Gastroesophageal sphincter (tissue), 4 donors: ENCODE data around the gene VTI1A. TPM values are rescaled to one million over a fixed set of nuclear protein-coding genes. Genes with fewer than 3 reads are reported as not detected.

Experiments used
- ATAC-seq: fragments of 150-250 bp; one replicate; pipeline ENCODE4 v1.9.1; 2016; ENCODE audit warnings: mild to moderate bottlenecking, moderate library complexity
- H3K27ac ChIP-seq, 4 donors: fragments of 200-600 bp; sonication (generic) in 3 of 4; 1 replicate in 3 of 4; 2 replicates in 1 of 4; pipeline ENCODE4 v1.5.1; 2016 to 2019
- H3K27me3 ChIP-seq: fragments of 200-600 bp; sonication (generic); one replicate; pipeline ENCODE4 v1.5.1; 2019
- H3K36me3 ChIP-seq, 2 donors: fragments of 200-600 bp; sonication (generic); one replicate each; pipeline ENCODE4 v1.5.1; 2019; ENCODE audit warnings: control low read depth in 1 of 2
- H3K4me1 ChIP-seq, 3 donors: fragments of 200-600 bp; sonication (generic); 1 replicate in 2 of 3; 2 replicates in 1 of 3; pipeline ENCODE4 v1.5.1; 2016 to 2019; ENCODE audit warnings: control low read depth in 2 of 3
- H3K4me3 ChIP-seq, 2 donors: fragments of 200-600 bp; sonication (generic); one replicate each; pipeline ENCODE4 v1.5.1; 2019; ENCODE audit warnings: mild to moderate bottlenecking in 1 of 2, moderate library complexity in 1 of 2
- H3K9me3 ChIP-seq, 3 donors: fragments of 200-600 bp; sonication (generic); one replicate each; pipeline ENCODE4 v1.5.1; 2017 to 2019; ENCODE audit warnings: control low read depth in 2 of 3
- CTCF ChIP-seq, 4 experiments: fragments of 200-600 bp in 2 of 4; fragments of 450-650 bp in 2 of 4; sonication (generic) in 1 of 4; IDR thresholded peaks; one replicate each; pipeline ENCODE4 v1.5.1; 2017 to 2019; ENCODE audit warnings: antibody characterized with exemption in 4 of 4, mild to moderate bottlenecking in 2 of 4, moderate library complexity in 2 of 4
- EP300 ChIP-seq: sonication (generic); formaldehyde crosslinking; IDR thresholded peaks from one replicate; pipeline ENCODE4 v1.6.1; 2017; ENCODE audit warnings: antibody characterized with exemption, mild to moderate bottlenecking
- POLR2A ChIP-seq, 2 donors: fragments of 450-650 bp; IDR thresholded peaks; one replicate each; pipeline ENCODE4 v1.6.1; 2017; ENCODE audit warnings: antibody characterized with exemption in 2 of 2, mild to moderate bottlenecking in 2 of 2, moderate library complexity in 1 of 2
- POLR2AphosphoS5 ChIP-seq: sonication (generic); formaldehyde crosslinking; IDR thresholded peaks from one replicate; pipeline ENCODE4 v1.6.1; 2017; ENCODE audit warnings: antibody characterized with exemption
- WGBS, 2 donors: methylation state at CpG; one replicate each; pipeline ENCODE4 v1.1.5; 2018; ENCODE audit warnings: low coverage in 1 of 2; 5-methylcytosine and 5-hydroxymethylcytosine counted together
- total RNA-seq, 4 donors: library from RNA; depleted of rRNA; stranded (reverse); fragments of >200 nt; gene quantifications; one replicate each; pipeline ENCODE4 v1.1.0, GENCODE V29; 2016

VTI1A gene
- total RNA-seq, 4 donors from 2014 or later, result 19.6 to 81.9 (median 43.1) TPM

DNA sequence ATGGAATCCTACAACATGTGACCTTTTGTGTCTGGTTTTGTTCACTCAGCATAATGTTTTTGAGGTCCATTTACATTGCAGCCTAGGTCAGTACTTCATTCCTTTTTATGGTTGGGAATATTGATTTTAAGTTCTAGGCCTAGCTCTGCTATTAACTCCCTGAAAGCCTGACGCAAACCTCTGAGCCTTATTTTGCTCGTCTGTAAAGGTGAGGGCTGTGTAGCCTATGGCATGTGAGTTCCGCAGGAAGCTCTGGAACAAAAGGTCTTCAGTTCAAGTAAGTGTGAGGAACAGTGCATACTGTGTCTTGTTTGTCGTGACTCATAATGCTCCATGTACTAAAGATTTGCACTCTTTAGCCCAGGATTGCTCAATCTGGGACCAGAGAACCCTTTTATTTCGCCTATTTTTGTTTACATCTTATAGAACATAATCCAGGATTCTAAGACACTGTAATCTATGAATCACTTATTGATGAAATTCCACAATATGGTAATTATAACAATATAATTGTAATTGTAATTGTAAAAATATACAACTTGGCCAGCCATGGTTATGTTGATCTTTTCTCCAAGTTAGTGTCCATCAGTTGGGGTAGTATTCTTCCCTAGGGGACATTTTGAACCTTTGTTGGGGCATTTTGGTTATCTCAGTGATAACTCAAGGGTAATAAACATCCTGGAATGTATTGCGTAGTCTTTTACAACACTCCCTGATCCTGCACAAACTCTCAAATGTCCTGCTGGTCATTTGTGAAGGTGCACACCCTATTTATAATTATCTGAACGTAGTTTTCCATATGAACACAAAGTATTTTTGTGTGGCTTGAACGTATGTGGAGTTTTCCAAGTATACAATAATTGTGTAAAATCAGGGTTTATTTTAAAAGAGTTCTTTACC, 184.7 kb downstream of the VTI1A start:
- no peaks in the 10 kb centered on the region for H3K27me3 ChIP-seq
- ATAC-seq, result no peak
- no peak overlapping the region for H3K4me3 ChIP-seq
- no peak for TF ChIP-seq POLR2AphosphoS5
- H3K36me3 ChIP-seq, result no peaks in the 10 kb centered on the region
- WGBS, 2 donors, result 92 to 94% methylated on average over 5 to 7 of the region's 8 CpGs
- no peaks in the 10 kb centered on the region for H3K9me3 ChIP-seq
- no peaks in the 10 kb centered on the region for H3K4me1 ChIP-seq
- no peak overlapping the region for H3K27ac ChIP-seq

- 62 to 75% methylated on average over 4 to 5 of the region's 5 CpGs for WGBS, 2 donors
- no peak for ATAC-seq
- no peaks in the 10 kb centered on the region for H3K4me1 ChIP-seq
- TF ChIP-seq CTCF (IDR thresholded peaks at IDR 0.05), result no peak
- no peak for TF ChIP-seq EP300
- TF ChIP-seq POLR2AphosphoS5, result no peak
- H3K9me3 ChIP-seq, result no peaks in the 10 kb centered on the region
- no peaks in the 10 kb centered on the region for H3K36me3 ChIP-seq
- no peak overlapping the region for H3K27ac ChIP-seq
- H3K27me3 ChIP-seq, result no peaks in the 10 kb centered on the region
- no peak overlapping the region for H3K4me3 ChIP-seq
Measured at GRCh38 chr10:112634096-112634830, 187.2 kb downstream of the VTI1A start.

DNA sequence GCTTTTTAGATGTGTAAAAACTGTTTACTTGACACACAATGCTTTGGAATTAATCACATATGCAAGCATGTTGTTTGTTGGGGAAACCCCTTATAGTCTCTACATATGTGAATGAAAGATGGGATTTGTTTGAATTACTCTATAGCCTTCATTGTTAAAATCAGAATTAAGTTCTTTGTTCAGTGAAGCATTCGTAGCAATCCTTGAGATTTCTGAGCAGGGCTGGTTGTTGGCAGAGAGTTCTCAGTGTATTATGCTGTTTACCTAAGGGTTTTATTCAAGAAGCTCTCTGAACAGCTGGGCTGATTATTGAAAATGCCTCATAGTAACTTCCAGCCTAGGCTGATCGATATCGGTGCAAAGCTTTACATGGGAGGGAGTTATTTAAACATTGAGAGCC, 190.9 kb downstream of the VTI1A start:
- Histone ChIP-seq H3K27me3 (no peaks in the 10 kb centered on the region), H3K4me3 (no peak overlapping the region), H3K36me3 (no peaks in the 10 kb centered on the region), H3K9me3 (no peaks in the 10 kb centered on the region), H3K4me1 (no peaks in the 10 kb centered on the region), H3K27ac (no peak overlapping the region)
- WGBS, 2 donors, result 66 to 72% methylated on average over 3 of the region's 3 CpGs
- TF ChIP-seq EP300, result no peak
- TF ChIP-seq POLR2A (IDR thresholded peaks at IDR 0.05), result no peak
- no peak for TF ChIP-seq CTCF (IDR thresholded peaks at IDR 0.05)
- no peak for TF ChIP-seq POLR2AphosphoS5
- no peak for ATAC-seq

DNA sequence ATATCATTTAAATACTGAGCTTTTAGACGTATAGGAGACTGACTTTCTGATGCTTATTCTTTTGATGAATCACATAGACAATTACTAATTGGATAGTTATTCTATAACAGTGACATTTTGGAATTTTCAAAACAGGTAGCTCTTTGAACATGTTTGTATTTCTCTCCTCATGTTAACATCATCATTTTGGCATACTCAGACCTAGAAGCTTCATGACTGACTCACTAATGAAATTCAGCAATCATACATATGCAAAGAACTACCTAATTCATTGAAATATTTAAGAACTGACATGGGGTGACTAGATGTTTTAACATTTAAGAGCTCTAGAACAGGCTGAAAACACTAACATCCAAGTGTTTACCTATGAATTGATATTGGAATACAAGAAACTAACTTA, 192.3 kb downstream of the VTI1A start:
- TF ChIP-seq CTCF (IDR thresholded peaks at IDR 0.05), result no peak
- no peak for TF ChIP-seq POLR2A (IDR thresholded peaks at IDR 0.05)
- TF ChIP-seq EP300, result no peak
- no peak for TF ChIP-seq POLR2AphosphoS5
- 90 to 97% methylated on average over 1 of the region's 1 CpG for WGBS, 2 donors
- no peak overlapping the region for H3K4me3 ChIP-seq
- H3K27ac ChIP-seq, result no peak overlapping the region
- no peaks in the 10 kb centered on the region for H3K9me3 ChIP-seq
- no peaks in the 10 kb centered on the region for H3K36me3 ChIP-seq
- no peaks in the 10 kb centered on the region for H3K4me1 ChIP-seq
- no peaks in the 10 kb centered on the region for H3K27me3 ChIP-seq
- no peak for ATAC-seq

- H3K9me3 ChIP-seq, result no peaks in the 10 kb centered on the region
- ATAC-seq, result no peak
- H3K4me3 ChIP-seq, result no peak overlapping the region
- no peaks in the 10 kb centered on the region for H3K4me1 ChIP-seq
- H3K36me3 ChIP-seq, result no peaks in the 10 kb centered on the region
- H3K27me3 ChIP-seq, result no peaks in the 10 kb centered on the region
- WGBS, 2 donors, result 66 to 70% methylated on average over 3 of the region's 3 CpGs
- TF ChIP-seq POLR2AphosphoS5, result no peak
- TF ChIP-seq EP300, result no peak
- no peak for TF ChIP-seq CTCF (IDR thresholded peaks at IDR 0.05)
- no peak for TF ChIP-seq POLR2A (IDR thresholded peaks at IDR 0.05)
- no peak overlapping the region for H3K27ac ChIP-seq
Measured at GRCh38 chr10:112640638-112641037, 193.6 kb downstream of the VTI1A start.
